ENCODE data around the gene FAM131A.

Gene FAM131A

GRCh38 chr3:184337399-184337714 is at the start of gene FAM131A:
FAM131A (plus strand) TSS chr3:184337600; CDS start chr3:184337631, 31 bp downstream.
- DNase-seq (ENCODE audit: low read depth), result no peak

- no peak for DNase-seq (ENCODE audit: low read depth)
These were observed 47.9 kb upstream of the FAM131A start for GRCh38 chr3:184289426-184289938.

GRCh38 chr3:184290331-184290730 is 47.1 kb upstream of the FAM131A start:
- DNase-seq (ENCODE audit: low read depth), result no peak

- DNase-seq (ENCODE audit: low read depth), result no peak
These were observed 46.2 kb upstream of the FAM131A start for GRCh38 chr3:184291044-184291737.

- no peak for DNase-seq (ENCODE audit: low read depth)
These were observed 45.5 kb upstream of the FAM131A start for GRCh38 chr3:184291738-184292445.

- DNase-seq (ENCODE audit: low read depth), result no peak
These were observed 41.6 kb upstream of the FAM131A start for GRCh38 chr3:184295771-184296170.

- no peak for DNase-seq (ENCODE audit: low read depth)
These were observed 40.8 kb upstream of the FAM131A start for GRCh38 chr3:184296616-184297015.

- DNase-seq (ENCODE audit: low read depth), result peak; percentile 73
These were observed 38.5 kb upstream of the FAM131A start, which contains the start of gene PSMD2 for GRCh38 chr3:184298759-184299487. PSMD2 (plus strand) TSS chr3:184299241; CDS start chr3:184299267, 26 bp downstream.

- no peak for DNase-seq (ENCODE audit: low read depth)
These were observed 37.7 kb upstream of the FAM131A start for GRCh38 chr3:184299488-184300377.

GRCh38 chr3:184300378-184300720 is 37.1 kb upstream of the FAM131A start:
- no peak for DNase-seq (ENCODE audit: low read depth)

- no peak for DNase-seq (ENCODE audit: low read depth)
These were observed 31.8 kb upstream of the FAM131A start for GRCh38 chr3:184305577-184305976.

GRCh38 chr3:184306341-184306972 is 30.9 kb upstream of the FAM131A start:
- DNase-seq (ENCODE audit: low read depth), result no peak

GRCh38 chr3:184307915-184308314 is 29.5 kb upstream of the FAM131A start:
- DNase-seq (ENCODE audit: low read depth), result no peak

GRCh38 chr3:184308744-184309143 is 28.7 kb upstream of the FAM131A start:
- no peak for DNase-seq (ENCODE audit: low read depth)

GRCh38 chr3:184311633-184312032 is 25.8 kb upstream of the FAM131A start:
- no peak for DNase-seq (ENCODE audit: low read depth)

- DNase-seq (ENCODE audit: low read depth), result no peak
These were observed 23.1 kb upstream of the FAM131A start, which contains the start of gene EIF4G1 for GRCh38 chr3:184314363-184314699. EIF4G1 (plus strand) TSS chr3:184314606; CDS start chr3:184315797, 1,191 bp downstream.

- DNase-seq (ENCODE audit: low read depth), result no peak
These were observed 22.5 kb upstream of the FAM131A start for GRCh38 chr3:184314700-184315542.

GRCh38 chr3:184315543-184315867 is 21.9 kb upstream of the FAM131A start:
- no peak for DNase-seq (ENCODE audit: low read depth)

- no peak for DNase-seq (ENCODE audit: low read depth)
These were observed 21.3 kb upstream of the FAM131A start for GRCh38 chr3:184315871-184316661.

- DNase-seq (ENCODE audit: low read depth), result no peak
These were observed 20.6 kb upstream of the FAM131A start for GRCh38 chr3:184316792-184317191.

Data from GM04503 (cell line).